GM12892 (cell line): ENCODE measurements around the gene CSNK1E.

Experiments
- POLR2A ChIP-seq: IDR thresholded peaks from 2 replicates; pipeline ENCODE4 v1.6.1; 2011; ENCODE audit warnings: low read depth, low read length, control low read depth
- POLR2AphosphoS5 ChIP-seq: IDR thresholded peaks from 2 replicates; pipeline ENCODE4 v1.6.1; 2011; ENCODE audit warnings: low read depth, low read length, control low read depth
- TAF1 ChIP-seq: IDR thresholded peaks from 2 replicates; pipeline ENCODE4 v1.6.1; 2011; ENCODE audit warnings: low read depth, mild to moderate bottlenecking, control low read depth, low read length, borderline replicate concordance

DNA sequence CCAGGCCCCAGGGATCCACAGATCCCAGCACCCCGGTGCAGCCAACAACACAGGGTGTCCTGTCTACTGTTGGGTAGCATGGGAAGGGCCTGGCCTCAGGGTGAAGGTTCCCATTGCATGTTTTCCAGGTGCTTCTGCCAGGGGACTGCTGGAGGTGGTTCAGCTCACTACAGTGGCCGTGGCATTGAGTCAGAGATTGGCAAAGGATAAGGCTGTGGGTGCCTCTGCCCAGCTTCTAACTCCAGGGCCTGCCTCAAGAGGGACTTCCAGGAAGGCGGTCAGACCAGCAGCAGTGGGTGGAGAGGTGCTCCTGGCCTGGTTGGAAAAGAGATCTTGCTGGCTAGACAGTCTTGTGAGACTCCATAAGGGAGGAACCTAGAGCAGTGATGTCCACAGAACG lies 20.9 kb downstream of the CSNK1E start:
- TF ChIP-seq POLR2AphosphoS5: no peak
- no peak for TF ChIP-seq POLR2A
- no peak for TF ChIP-seq TAF1
